ENCODE data around the gene OXCT1. TPM values are rescaled to one million over a fixed set of nuclear protein-coding genes. Genes with fewer than 3 reads are reported as not detected.
A peak's percentile ranks its signal among the peaks of the same experiment; 100 is the strongest.

The OXCT1 gene
- total and polyA plus RNA-seq, 9 of the 15 experiments (the other 6 are each of a cell fraction or from before 2014, with no cell fraction given), result 24.7 to 61.2 (median 41.9) TPM

- in situ Hi-C loops (cut with MboI), result loop anchor here (10.0 to 25.0 kb wide), 3 partner anchors 718 to 1006 kb away; partner anchors contain the start of gene CCDC152
- Histone ChIP-seq H3K9me1 (ENCODE audit: control insufficient read depth, insufficient read depth, low read length) (no peaks in the 10 kb centered on the region), H3K9ac (ENCODE audit: insufficient read depth in 1 of 2, low read depth in 2 of 2, low read length in 2 of 2) (peak overlapping the region; percentile 81 to 92), H3K4me1 (replicated peaks in 1 of 2; ENCODE audit: control insufficient read depth in 2 of 2, insufficient read depth in 2 of 2, low read length in 2 of 2) (peaks cover 14 to 16% of the 10 kb centered on the region in 2 experiments; a peak in 4 of 5 replicates), H3K36me3 (ENCODE audit: control insufficient read depth, insufficient read depth, low read length) (peaks cover 10% of the 10 kb centered on the region; the same call in 2 of the 3 replicates), H3K27ac (ENCODE audit: extremely low read depth, low read depth, low read length) (peak overlapping the region; percentile 79), H3K27me3 (ENCODE audit: control insufficient read depth in 2 of 2, insufficient read depth in 2 of 2, low read length in 2 of 2) (no peaks in the 10 kb centered on the region), H3K79me2 (ENCODE audit: control insufficient read depth, insufficient read depth, low read length) (peaks cover 56% of the 10 kb centered on the region), H4K20me1 (replicated peaks; ENCODE audit: control insufficient read depth, insufficient read depth, low read length) (no peaks in the 10 kb centered on the region), H3K9me3 (replicated peaks; ENCODE audit: control insufficient read depth, insufficient read depth, low read depth, low read length) (no peaks in the 10 kb centered on the region), H2AFZ (ENCODE audit: low read depth, low read length) (peak overlapping the region; percentile 88), H3K4me3 (peak overlapping the region; percentile 57), H3K4me2 (ENCODE audit: insufficient read depth, low read length) (peak overlapping the region; percentile 80)
- intact Hi-C loops (cut with micrococcal nuclease), result loop anchor here (2.0 kb wide), 1 partner anchor 56 kb away; the partner anchor contains the start of gene FBXO4
- ATAC-seq (peak; percentile 48), DNase-seq (ENCODE audit: extremely low read depth in 1 of 4, low spot score in 3 of 4) (peak in 3 of 4 experiments; percentile 28 to 55 (median 42)), FAIRE-seq (peak; percentile 19)
- ChIA-PET POLR2A (interaction anchor here (0.7 to 3.5 kb wide), 6 partner anchors 10 to 57 kb away, joined by 3 to 25 read pairs (median 6); partner anchors contain the start of genes FBXO4 and RIMOC1), CTCF (ENCODE audit: low intra/inter-chr PET ratio) (no interaction called here)
- 18% methylated on average over 23 of the region's 28 CpGs for WGBS (ENCODE audit: insufficient coverage, low coverage, missing lambda C conversion rate)
- BruUV-seq (replicated peaks), result no TSS peak
- TF ChIP-seq, protein P1, sequence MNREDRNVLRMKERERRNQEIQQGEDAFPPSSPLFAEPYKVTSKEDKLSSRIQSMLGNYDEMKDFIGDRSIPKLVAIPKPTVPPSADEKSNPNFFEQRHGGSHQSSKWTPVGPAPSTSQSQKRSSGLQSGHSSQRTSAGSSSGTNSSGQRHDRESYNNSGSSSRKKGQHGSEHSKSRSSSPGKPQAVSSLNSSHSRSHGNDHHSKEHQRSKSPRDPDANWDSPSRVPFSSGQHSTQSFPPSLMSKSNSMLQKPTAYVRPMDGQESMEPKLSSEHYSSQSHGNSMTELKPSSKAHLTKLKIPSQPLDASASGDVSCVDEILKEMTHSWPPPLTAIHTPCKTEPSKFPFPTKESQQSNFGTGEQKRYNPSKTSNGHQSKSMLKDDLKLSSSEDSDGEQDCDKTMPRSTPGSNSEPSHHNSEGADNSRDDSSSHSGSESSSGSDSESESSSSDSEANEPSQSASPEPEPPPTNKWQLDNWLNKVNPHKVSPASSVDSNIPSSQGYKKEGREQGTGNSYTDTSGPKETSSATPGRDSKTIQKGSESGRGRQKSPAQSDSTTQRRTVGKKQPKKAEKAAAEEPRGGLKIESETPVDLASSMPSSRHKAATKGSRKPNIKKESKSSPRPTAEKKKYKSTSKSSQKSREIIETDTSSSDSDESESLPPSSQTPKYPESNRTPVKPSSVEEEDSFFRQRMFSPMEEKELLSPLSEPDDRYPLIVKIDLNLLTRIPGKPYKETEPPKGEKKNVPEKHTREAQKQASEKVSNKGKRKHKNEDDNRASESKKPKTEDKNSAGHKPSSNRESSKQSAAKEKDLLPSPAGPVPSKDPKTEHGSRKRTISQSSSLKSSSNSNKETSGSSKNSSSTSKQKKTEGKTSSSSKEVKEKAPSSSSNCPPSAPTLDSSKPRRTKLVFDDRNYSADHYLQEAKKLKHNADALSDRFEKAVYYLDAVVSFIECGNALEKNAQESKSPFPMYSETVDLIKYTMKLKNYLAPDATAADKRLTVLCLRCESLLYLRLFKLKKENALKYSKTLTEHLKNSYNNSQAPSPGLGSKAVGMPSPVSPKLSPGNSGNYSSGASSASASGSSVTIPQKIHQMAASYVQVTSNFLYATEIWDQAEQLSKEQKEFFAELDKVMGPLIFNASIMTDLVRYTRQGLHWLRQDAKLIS (CRISPR knock-in tag; IDR thresholded peaks at IDR 0.05), result 0 out of 2 replicates have a peak, but pooled peaks have one; percentile 8
- TF ChIP-seq ARID4B (CRISPR knock-in tag; IDR thresholded peaks at IDR 0.05) (peak; percentile 35; the same call in 1 of the 2 replicates), ZC3H4 (CRISPR knock-in tag; IDR thresholded peaks at IDR 0.05; ENCODE audit: borderline replicate concordance) (no peak), MNT (conservative IDR thresholded peaks at IDR 0.05) (peak in 1 of 2 experiments; percentile 43; a peak in 3 of 4 replicates), SAP30 (IDR thresholded peaks at IDR 0.05; ENCODE audit: borderline replicate concordance, insufficient read depth, low read depth, low read length, poor library complexity, severe bottlenecking) (peak; percentile 38), DIDO1 (tag; IDR thresholded peaks at IDR 0.05; ENCODE audit: low read depth) (no peak)
- TF ChIP-seq, protein P2, sequence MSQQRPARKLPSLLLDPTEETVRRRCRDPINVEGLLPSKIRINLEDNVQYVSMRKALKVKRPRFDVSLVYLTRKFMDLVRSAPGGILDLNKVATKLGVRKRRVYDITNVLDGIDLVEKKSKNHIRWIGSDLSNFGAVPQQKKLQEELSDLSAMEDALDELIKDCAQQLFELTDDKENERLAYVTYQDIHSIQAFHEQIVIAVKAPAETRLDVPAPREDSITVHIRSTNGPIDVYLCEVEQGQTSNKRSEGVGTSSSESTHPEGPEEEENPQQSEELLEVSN (IDR thresholded peaks at IDR 0.05; ENCODE audit: borderline replicate concordance in 1 of 2, extremely low read depth in 1 of 2, insufficient read depth in 1 of 2, insufficient read length in 1 of 2, low read depth in 1 of 2, low read length in 1 of 2, poor library complexity in 1 of 2, severe bottlenecking in 1 of 2), result peak in 1 of 2 experiments; percentile 69
Observed at GRCh38 chr5:41869151-41869723, 988 bp downstream of the OXCT1 start.

Measured in K562 (cell line).